Measurements from ENCODE around the gene PNCK. TPM values are rescaled to one million over a fixed set of nuclear protein-coding genes. Genes with fewer than 3 reads are reported as not detected.

PNCK gene
- total and polyA plus RNA-seq, 10 of the 15 experiments (the other 5 are each of a cell fraction or from before 2014, with no cell fraction given), result 0.21 to 0.67 (median 0.54) TPM; not detected in 7

DNA sequence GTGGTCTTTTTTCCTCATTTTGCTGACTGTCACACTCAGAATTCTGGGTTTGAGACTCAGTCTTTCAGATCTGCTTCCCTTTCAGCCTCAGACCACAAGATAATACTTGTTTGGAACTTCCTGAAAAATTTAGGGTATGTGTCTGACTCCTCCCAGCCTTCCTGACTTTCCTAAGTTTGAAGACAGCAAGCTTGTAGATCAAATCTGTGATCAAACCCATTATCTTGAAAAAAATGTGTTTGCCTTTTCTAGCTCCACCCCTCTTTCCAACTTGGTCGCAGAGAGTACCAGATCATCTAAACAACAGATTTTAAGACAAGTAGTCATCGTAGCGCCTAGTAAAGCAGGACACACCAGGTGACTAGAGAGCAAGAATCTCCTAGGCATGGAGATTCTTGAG is 40.6 kb upstream of the PNCK start:
- peaks cover 0 to 14% of the 10 kb centered on the region in 2 experiments for H3K36me3 ChIP-seq (ENCODE audit: control insufficient read depth in 2 of 2, insufficient read depth in 2 of 2, low read length in 1 of 2)
- no peak for ATAC-seq
- ChIA-PET CTCF (no interaction called here), SMC1A (ENCODE audit: uncharacterized antibody, unreplicated experiment) (no interaction called here), POLR2A (no interaction called here), RAD21 (ENCODE audit: unreplicated experiment) (no interaction called here)
- no peak overlapping the region for H3K4me3 ChIP-seq
- H3K9me3 ChIP-seq (replicated peaks; ENCODE audit: control insufficient read depth, insufficient read depth, low read length), result no peaks in the 10 kb centered on the region
- BruUV-seq (replicated peaks), result no TSS peak
- no peak for FAIRE-seq
- H4K20me1 ChIP-seq (ENCODE audit: control insufficient read depth, insufficient read depth), result no peaks in the 10 kb centered on the region
- H3K79me2 ChIP-seq (ENCODE audit: control insufficient read depth, insufficient read depth, low read length), result no peaks in the 10 kb centered on the region
- WGBS (ENCODE audit: insufficient coverage, insufficient replicate concordance, low lambda C conversion rate, missing lambda C conversion rate), result 79% methylated on average over 3 of the region's 3 CpGs
- DNase-seq (ENCODE audit: low read depth, low spot score), result no peak
- no peak overlapping the region for H3K27ac ChIP-seq (ENCODE audit: control insufficient read depth, insufficient read depth)
- H3K27me3 ChIP-seq (replicated peaks in 1 of 2; ENCODE audit: control insufficient read depth in 2 of 2, insufficient read depth in 2 of 2, low read length in 1 of 2), result no peaks in the 10 kb centered on the region
- in situ Hi-C loops (cut with MboI), result loop anchor here (10.0 kb wide), 1 partner anchor 109 kb away; no protein-coding TSS in a partner anchor
- no peaks in the 10 kb centered on the region for H3K4me1 ChIP-seq (ENCODE audit: control insufficient read depth, insufficient read depth, low read length)
- no peak overlapping the region for H2AFZ ChIP-seq (ENCODE audit: control insufficient read depth, low read depth, low read length)
- TF ChIP-seq ZNF24 (IDR thresholded peaks at IDR 0.05), result no peak
- TF ChIP-seq HDGF (IDR thresholded peaks at IDR 0.05), result no peak
- TF ChIP-seq, protein P1, sequence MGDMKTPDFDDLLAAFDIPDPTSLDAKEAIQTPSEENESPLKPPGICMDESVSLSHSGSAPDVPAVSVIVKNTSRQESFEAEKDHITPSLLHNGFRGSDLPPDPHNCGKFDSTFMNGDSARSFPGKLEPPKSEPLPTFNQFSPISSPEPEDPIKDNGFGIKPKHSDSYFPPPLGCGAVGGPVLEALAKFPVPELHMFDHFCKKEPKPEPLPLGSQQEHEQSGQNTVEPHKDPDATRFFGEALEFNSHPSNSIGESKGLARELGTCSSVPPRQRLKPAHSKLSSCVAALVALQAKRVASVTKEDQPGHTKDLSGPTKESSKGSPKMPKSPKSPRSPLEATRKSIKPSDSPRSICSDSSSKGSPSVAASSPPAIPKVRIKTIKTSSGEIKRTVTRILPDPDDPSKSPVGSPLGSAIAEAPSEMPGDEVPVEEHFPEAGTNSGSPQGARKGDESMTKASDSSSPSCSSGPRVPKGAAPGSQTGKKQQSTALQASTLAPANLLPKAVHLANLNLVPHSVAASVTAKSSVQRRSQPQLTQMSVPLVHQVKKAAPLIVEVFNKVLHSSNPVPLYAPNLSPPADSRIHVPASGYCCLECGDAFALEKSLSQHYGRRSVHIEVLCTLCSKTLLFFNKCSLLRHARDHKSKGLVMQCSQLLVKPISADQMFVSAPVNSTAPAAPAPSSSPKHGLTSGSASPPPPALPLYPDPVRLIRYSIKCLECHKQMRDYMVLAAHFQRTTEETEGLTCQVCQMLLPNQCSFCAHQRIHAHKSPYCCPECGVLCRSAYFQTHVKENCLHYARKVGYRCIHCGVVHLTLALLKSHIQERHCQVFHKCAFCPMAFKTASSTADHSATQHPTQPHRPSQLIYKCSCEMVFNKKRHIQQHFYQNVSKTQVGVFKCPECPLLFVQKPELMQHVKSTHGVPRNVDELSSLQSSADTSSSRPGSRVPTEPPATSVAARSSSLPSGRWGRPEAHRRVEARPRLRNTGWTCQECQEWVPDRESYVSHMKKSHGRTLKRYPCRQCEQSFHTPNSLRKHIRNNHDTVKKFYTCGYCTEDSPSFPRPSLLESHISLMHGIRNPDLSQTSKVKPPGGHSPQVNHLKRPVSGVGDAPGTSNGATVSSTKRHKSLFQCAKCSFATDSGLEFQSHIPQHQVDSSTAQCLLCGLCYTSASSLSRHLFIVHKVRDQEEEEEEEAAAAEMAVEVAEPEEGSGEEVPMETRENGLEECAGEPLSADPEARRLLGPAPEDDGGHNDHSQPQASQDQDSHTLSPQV (IDR thresholded peaks at IDR 0.05), result no peak
- no peak for TF ChIP-seq IKZF1 (conservative IDR thresholded peaks at IDR 0.05)
- TF ChIP-seq MTA2 (IDR thresholded peaks at IDR 0.05; ENCODE audit: low read depth), result no peak
- TF ChIP-seq, protein P2, sequence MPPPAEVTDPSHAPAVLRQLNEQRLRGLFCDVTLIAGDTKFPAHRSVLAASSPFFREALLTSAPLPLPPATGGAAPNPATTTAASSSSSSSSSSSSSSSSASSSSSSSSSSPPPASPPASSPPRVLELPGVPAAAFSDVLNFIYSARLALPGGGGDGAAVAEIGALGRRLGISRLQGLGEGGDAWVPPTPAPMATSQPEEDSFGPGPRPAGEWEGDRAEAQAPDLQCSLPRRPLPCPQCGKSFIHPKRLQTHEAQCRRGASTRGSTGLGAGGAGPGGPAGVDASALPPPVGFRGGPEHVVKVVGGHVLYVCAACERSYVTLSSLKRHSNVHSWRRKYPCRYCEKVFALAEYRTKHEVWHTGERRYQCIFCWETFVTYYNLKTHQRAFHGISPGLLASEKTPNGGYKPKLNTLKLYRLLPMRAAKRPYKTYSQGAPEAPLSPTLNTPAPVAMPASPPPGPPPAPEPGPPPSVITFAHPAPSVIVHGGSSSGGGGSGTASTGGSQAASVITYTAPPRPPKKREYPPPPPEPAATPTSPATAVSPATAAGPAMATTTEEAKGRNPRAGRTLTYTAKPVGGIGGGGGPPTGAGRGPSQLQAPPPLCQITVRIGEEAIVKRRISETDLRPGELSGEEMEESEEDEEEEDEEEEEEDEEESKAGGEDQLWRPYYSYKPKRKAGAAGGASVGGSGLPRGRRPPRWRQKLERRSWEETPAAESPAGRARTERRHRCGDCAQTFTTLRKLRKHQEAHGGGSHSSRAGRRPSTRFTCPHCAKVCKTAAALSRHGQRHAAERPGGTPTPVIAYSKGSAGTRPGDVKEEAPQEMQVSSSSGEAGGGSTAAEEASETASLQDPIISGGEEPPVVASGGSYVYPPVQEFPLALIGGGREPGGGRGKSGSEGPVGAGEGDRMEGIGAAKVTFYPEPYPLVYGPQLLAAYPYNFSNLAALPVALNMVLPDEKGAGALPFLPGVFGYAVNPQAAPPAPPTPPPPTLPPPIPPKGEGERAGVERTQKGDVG (CRISPR knock-in tag; IDR thresholded peaks at IDR 0.05), result no peak
- TF ChIP-seq RUNX3 (IDR thresholded peaks at IDR 0.05; ENCODE audit: low read length), result no peak
- intact Hi-C loops (cut with micrococcal nuclease; ENCODE audit: unreplicated experiment), result no loop called here
- H3K9ac ChIP-seq (ENCODE audit: control insufficient read depth, insufficient read depth, low read length), result no peak overlapping the region
- H3K4me2 ChIP-seq (ENCODE audit: control insufficient read depth, insufficient read depth), result no peak overlapping the region
